Panc1 (cell line): ENCODE data around the gene SPEM1. TPM values are rescaled to one million over a fixed set of nuclear protein-coding genes. Genes with fewer than 3 reads are reported as not detected.

Experiments used
- ATAC-seq: fragments of 200-7000 bp; cut with Tn5 transposase; 2 replicates; pipeline ENCODE4 v1.9.1; 2020; ENCODE audit warnings: mild to moderate bottlenecking, moderate library complexity
- BruUV-seq: library from RNA; stranded (reverse); fragments of 400-500 nt; replicated peaks from 2 replicates; lab custom pipeline; 2021; lab: Mats Ljungman, UMichigan
- CTCF ChIA-PET: fragments of 300-600 bp; sonication (Branson Sonifier 250); formaldehyde crosslinking; loops from one replicate; lab custom pipeline; 2022; ENCODE audit warnings: antibody characterized with exemption; lab: Charles Lee
- POLR2A ChIA-PET: fragments of 300-600 bp; sonication (Branson Sonifier 250); formaldehyde crosslinking; loops from one replicate; lab custom pipeline; 2022; ENCODE audit warnings: antibody characterized with exemption; lab: Charles Lee
- DNase-seq: peaks from one replicate; pipeline ENCODE4 v3.0.0-alpha.2; 2010; ENCODE audit warnings: low read depth, low spot score
- H3K27ac ChIP-seq: 2 replicates; pipeline ENCODE4 v1.5.1; 2011; ENCODE audit warnings: mild to moderate bottlenecking, low read length, inconsistent platforms
- H3K27me3 ChIP-seq: fragments of 200-500 bp; sonication (Bioruptor generic); 2 replicates; pipeline ENCODE4 v1.6.0; 2014; ENCODE audit warnings: low read length, inconsistent platforms; ENCODE audit not compliant: control insufficient read depth, insufficient read depth
- H3K36me3 ChIP-seq: fragments of 200-500 bp; sonication (Bioruptor generic); 2 replicates; pipeline ENCODE4 v1.5.1; 2014; ENCODE audit warnings: inconsistent platforms, mild to moderate bottlenecking, low read length, moderate library complexity; ENCODE audit not compliant: control insufficient read depth, insufficient read depth
- H3K4me1 ChIP-seq: 2 replicates; pipeline ENCODE4 v1.5.1; 2011; ENCODE audit warnings: inconsistent platforms, mild to moderate bottlenecking, low read length, moderate library complexity; ENCODE audit not compliant: control insufficient read depth, insufficient read depth
- H3K4me3 ChIP-seq, 2 experiments: 2 replicates each; pipeline ENCODE4 v1.5.1; 2011 to 2012; ENCODE audit warnings: low read depth in 2 of 2, low read length in 2 of 2, mild to moderate bottlenecking in 2 of 2, inconsistent platforms in 1 of 2, moderate library complexity in 1 of 2
- H3K9me3 ChIP-seq: fragments of 200-500 bp; sonication (Bioruptor generic); 2 replicates; pipeline ENCODE4 v1.5.1; 2014; ENCODE audit warnings: low read depth, mild to moderate bottlenecking, inconsistent platforms, low read length, moderate library complexity; ENCODE audit not compliant: control insufficient read depth, insufficient read depth
- CTCF ChIP-seq: fragments of 450-650 bp; IDR thresholded peaks from 2 replicates; pipeline ENCODE4 v1.5.1; 2017; ENCODE audit warnings: mild to moderate bottlenecking
- POLR2AphosphoS5 ChIP-seq: IDR thresholded peaks from 2 replicates; pipeline ENCODE4 v1.6.1; 2012; ENCODE audit warnings: mild to moderate bottlenecking, low read depth, low read length, moderate library complexity
- REST ChIP-seq, 2 experiments: IDR thresholded peaks; 2 replicates each; pipeline ENCODE4 v1.6.1; 2011 to 2012; ENCODE audit warnings: low read depth in 2 of 2, control low read depth in 1 of 2, low read length in 1 of 2, mild to moderate bottlenecking in 1 of 2, moderate library complexity in 1 of 2; ENCODE audit not compliant: insufficient read depth in 1 of 2
- SIN3A ChIP-seq: IDR thresholded peaks from 2 replicates; pipeline ENCODE4 v1.6.1; 2012; ENCODE audit warnings: low read depth, mild to moderate bottlenecking, low read length, moderate library complexity, borderline replicate concordance; ENCODE audit not compliant: insufficient read depth
- TCF7L2 ChIP-seq: IDR thresholded peaks from 2 replicates; pipeline ENCODE4 v1.6.1; 2011; ENCODE audit warnings: mild to moderate bottlenecking, low read depth, low read length, inconsistent platforms
- in situ Hi-C: cut with HindIII; loops from 2 replicates; pipeline ENCODE4 v1.10.0; 2016; ENCODE audit warnings: low sequenced_read_pairs, low pct_unique_long_range_greater_than_20kb
- intact Hi-C: fragments of 100-400 bp; cut with micrococcal nuclease; formaldehyde crosslinking; loops from one replicate; pipeline ENCODE4 v1.10.0; 2022; ENCODE audit not compliant: unreplicated experiment
- total RNA-seq: library from RNA; stranded (reverse); gene quantifications from one replicate; pipeline ENCODE4 v1.2.1, GENCODE V29; 2021; ENCODE audit not compliant: unreplicated experiment

SPEM1 gene
- total RNA-seq, 1 experiment from 2014 or later: not detected

- in situ Hi-C loops (no loop called here), intact Hi-C loops (no loop called here)
- POLR2A ChIA-PET: no interaction called here
- peak within 1 kb of the TSS; percentile 68 for H3K27ac ChIP-seq
- peaks cover 3% of the 10 kb centered on the region; the same call in 1 of the 2 replicates for H3K9me3 ChIP-seq
- CTCF ChIA-PET: no interaction called here
- no peaks in the 10 kb centered on the region for H3K4me1 ChIP-seq
- H3K27me3 ChIP-seq: no peaks in the 10 kb centered on the region
- TF ChIP-seq SIN3A (no peak), CTCF (no peak), REST (IDR thresholded peaks at IDR 0.05; ENCODE audit: insufficient read depth in 1 of 2, low read depth in 2 of 2, low read length in 1 of 2) (no peak), POLR2AphosphoS5 (no peak), TCF7L2 (no peak)
- H3K4me3 ChIP-seq: peak within 1 kb of the TSS; percentile 51 to 63
- BruUV-seq: no TSS peak
- H3K36me3 ChIP-seq: peaks cover 2% of the 10 kb centered on the region; the same call in 1 of the 2 replicates
- ATAC-seq (peak; percentile 83), DNase-seq (no peak)
Observed at GRCh38 chr17:7380855-7381683, 39.1 kb upstream of the SPEM1 start, which contains the start of gene TNK1. TSS of gene TNK1 (plus strand) at chr17:7381089. CDS start at chr17:7382927, 1,838 bp downstream.

- peaks cover 3% of the 10 kb centered on the region; the same call in 1 of the 2 replicates for H3K9me3 ChIP-seq
- ATAC-seq (no peak), DNase-seq (no peak)
- peaks cover 2% of the 10 kb centered on the region; the same call in 1 of the 2 replicates for H3K36me3 ChIP-seq
- in situ Hi-C loops: no loop called here
- ChIA-PET POLR2A (no interaction called here), CTCF (no interaction called here)
- BruUV-seq: no TSS peak
- TF ChIP-seq SIN3A (no peak), CTCF (no peak), REST (IDR thresholded peaks at IDR 0.05; ENCODE audit: insufficient read depth in 1 of 2, low read depth in 2 of 2, low read length in 1 of 2) (no peak), TCF7L2 (no peak), POLR2AphosphoS5 (no peak)
- no peaks in the 10 kb centered on the region for H3K27me3 ChIP-seq
- intact Hi-C loops: no loop called here
- H3K4me3 ChIP-seq: no peak overlapping the region
- H3K27ac ChIP-seq: no peak overlapping the region
- no peaks in the 10 kb centered on the region for H3K4me1 ChIP-seq
Observed at GRCh38 chr17:7382901-7383300, 37.2 kb upstream of the SPEM1 start.
